Stimulated activated CD4-positive, alpha-beta T cell treated with anti-CD3 and anti-CD28 coated beads, Interleukin-15, amount 100 ng/mL, for 1 hour (primary cell): Measurements from ENCODE around the gene PRDX5.
"Not testable (repeated sequence)": the region's sequence is repeated elsewhere in the genome, so short reads cannot be mapped to it uniquely, and the experiment has no call there.

Experiments
- DNase-seq, 2 donors: peaks; one replicate each; pipeline ENCODE4 v3.0.0-alpha.2; 2020; ENCODE audit warnings: low read depth in 1 of 2, low spot score in 1 of 2

PRDX5 gene

DNA sequence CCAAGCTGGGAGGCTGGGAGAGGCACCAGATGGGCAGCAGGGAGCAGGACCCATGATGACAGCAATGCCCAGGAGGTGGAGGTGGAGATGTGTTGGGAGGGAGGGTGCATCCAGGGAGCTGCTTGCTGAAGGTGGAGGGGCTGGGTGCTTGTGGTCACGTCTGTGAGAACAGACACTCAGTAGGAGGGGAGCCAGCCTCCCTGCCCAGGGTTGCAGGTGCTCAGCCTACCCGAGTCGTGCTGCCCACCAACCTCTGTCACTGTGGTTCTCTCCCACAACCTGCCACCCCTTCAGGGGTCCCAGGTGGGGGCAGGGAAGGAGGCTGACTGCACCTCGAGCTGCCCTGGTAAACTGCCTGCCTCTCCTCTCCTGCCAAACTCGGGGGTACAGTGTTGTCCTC lies 5.5 kb downstream of the PRDX5 start:
- DNase-seq, result no peak

DNA sequence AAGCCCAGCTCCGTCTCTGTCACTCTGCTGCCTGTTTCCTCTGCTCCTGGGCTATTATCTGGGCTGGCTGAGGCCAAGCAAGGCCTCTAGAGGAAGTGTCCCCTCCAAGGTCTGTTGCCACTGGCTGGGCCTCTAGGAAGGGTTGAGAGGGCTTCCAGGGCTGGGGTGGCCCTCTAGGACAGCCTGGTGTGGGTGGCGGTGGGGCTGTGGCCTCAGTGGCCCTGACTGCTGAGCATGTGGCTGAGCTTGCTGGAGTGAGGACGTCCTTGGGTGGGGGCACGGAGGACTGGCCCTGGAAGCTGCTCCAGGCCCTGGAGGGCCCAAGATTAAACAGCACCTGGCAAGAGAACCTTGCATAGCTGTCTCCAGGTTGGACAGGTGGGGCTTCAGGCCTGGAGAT lies 6.1 kb downstream of the PRDX5 start:
- DNase-seq, result not testable (repeated sequence)

DNA sequence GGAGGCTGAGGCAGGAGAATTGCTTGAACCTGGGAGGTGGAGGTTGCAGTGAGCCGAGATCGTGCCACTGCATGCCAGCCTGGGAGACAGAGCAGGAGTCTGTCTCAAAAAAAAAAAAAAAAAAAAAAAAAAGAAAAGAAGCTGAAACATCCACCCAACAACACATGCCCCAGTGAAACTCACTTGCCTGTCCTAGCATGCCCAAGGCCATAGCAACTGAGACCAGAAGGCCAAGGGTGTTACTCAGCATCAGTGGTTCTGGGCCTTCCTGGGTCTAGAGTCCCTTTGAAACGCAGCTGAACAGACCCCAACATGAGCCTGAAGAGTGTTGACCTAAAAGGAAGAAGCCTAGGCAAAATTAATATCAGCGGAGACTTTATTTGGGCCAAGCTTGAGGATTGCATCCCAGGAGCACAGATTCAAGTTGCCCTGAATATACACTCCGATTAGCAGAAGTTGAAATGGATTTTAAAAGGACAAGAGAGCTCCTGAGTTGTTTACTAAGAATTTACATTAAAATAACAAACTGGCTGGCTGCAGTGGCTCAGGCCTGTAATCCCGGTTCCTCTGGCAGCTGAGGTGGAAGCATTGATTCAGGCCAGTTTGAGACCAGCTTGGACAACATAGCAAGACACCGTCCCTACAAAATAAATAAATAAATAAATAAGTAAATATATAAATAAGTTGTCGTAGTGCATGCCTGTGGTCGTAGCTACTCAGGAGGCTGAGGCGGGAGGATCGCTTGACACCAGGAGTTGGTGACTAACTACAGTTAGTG lies 7.0 kb downstream of the PRDX5 start:
- no peak for DNase-seq

DNA sequence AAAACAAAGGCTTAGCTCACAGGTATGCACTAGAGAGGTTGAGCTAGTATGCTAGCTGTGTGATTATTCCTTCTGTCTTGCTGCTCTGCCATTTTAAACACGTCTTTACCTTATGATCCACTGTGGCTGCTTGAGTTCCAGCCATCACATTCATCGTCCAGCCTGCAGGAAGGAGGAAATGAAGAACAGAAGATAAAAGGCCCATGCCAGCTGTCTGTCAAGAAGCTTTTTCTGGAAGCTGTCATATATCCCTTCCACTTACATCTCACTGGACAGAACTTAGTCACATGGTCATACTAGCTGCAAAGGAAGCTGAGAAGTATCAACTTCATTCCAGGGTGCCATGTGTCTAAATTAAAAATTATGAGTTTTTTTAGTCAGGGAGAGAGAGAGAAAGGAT lies 9.5 kb downstream of the PRDX5 start:
- DNase-seq, result no peak

DNA sequence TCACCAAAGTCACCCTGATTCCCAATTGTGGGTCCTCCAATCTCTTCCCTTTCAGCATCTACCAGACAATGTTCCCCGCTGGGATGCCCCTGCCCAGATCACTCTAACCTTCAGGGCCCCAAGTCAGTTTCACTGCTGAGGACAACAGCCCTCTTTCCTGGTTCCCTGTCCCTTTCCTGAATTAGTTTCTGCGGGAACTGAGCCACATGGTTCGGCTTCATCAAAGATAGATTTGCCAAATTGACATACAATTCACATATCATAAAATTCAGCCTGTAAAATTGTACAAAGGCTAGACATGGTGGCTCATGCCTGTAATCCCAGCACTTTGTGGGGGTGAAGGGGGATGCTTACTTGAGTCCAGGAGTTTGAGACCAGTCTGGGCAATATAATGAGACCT lies 10.1 kb downstream of the PRDX5 start:
- DNase-seq, result no peak

DNA sequence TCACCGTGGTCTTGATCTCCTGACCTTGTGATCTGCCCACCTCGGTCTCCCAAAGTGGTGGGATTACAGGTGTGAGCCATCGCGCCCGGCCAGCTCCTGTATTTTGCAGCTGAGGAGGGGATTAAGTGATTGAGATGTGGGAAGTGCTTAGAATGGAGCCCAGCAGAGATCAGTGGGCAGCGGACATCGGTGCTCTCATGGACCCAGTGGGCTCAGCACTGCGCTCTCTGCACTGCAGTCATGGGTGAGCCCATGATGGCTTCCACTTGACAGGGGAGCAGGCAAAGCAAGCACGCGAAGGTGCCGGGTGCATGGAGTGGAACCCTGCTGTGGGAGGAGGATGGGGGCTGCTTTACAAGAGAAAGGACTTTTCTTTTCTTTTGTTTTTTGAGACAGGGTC lies 13.0 kb downstream of the PRDX5 start:
- no peak for DNase-seq

DNA sequence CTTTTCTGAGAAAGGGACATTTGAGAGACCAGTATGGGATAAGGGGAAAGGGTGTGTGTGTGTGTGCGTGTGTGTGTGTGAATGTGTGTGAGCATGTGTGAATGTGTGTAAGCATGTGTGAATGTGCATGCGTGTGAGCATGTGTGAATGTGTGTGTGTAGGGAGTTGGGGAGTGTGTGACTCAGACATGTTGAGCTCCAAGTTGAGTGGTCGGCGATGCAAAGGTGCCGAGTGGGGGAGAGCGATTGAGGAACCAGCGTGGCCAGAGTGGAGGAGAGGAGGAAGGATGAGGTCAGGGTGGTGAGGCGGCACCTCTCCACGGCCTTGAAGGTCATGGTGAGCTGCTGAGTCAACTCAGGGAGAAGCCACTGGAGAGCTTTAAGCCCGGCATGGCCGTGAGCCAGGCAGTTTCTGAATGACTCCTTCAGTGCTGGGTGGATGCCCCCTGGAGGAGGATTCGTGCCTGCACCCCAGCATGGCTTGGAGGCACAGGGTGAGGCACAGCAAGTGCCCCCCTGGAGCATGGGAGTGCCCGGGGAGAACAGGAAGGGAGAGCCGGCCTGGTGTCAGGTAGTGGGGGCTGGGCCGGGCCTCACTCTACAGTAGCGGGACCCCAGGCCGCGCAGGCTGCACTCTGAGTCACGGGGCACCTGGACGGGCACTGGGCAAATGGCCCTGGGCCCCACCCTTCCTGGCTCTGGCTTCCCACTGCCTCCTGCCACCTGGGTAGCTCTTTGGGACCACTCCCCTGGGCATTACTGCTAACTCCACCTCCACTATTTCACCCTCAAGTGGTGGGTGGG lies 13.8 kb downstream of the PRDX5 start:
- DNase-seq, result peak; percentile 31 to 37

DNA sequence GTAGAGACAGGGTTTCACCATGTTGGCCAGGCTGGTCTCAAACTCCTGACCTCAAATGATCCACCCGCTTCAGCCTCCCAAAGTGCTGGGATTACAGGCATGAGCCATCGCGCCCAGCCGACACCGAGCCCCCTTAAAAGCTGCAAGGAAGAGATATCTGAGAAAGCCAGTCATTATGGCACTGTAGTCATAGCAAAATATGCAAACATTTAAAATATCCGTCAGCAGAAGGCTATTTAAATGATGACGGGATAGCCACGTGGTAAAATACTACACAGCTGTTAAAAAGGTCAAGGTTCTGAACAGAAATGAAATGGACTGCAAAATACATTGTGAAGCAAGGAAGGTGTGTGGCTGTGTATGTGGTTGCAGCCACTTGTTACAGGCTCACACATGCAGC lies 15.6 kb downstream of the PRDX5 start:
- no peak for DNase-seq

DNA sequence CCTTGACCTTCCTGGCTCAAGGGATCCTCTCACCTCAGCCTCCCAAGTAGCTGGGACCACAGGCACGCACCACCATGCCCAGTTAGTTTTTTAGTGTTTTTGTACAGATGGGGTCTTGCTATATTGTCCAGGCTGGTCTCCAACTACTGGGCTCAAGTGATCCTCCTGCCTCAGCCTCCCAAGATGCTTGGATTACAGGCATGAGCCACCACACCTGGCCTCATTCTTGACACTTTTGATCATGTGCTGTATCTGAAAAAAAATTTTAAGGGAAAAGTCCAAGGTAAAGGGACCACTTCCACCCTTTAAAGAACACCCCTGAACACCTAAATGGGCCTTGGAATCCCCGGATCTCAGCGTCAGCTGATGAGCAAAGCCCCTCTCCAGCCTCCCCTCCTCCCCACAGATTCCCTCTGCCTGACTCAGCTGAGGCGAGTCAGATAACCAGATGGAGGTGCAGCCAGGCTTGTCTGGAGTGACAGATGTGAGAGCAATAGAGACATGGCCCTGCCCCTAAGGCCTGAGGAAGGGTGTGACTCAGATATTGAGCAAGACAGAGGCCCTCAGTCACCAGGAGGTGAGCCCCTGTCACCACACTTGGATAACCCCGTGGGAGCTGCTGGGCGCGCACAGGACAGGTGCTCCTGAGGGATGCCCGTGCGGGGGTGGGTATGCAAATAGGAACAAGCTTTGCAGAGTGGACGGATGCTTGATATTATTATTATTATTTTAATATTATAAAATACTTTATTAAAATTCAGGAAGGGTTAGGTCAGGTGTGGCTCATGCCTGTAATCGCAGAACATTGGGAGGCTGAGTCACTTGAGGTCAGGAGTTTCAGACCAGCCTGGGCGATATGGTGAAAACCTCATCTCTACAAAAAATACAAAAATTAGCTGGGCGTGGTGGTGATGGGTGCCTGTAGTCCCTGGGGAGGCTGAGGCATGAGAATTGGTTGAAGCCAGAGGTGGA lies 17.1 kb downstream of the PRDX5 start:
- DNase-seq, result no peak

DNA sequence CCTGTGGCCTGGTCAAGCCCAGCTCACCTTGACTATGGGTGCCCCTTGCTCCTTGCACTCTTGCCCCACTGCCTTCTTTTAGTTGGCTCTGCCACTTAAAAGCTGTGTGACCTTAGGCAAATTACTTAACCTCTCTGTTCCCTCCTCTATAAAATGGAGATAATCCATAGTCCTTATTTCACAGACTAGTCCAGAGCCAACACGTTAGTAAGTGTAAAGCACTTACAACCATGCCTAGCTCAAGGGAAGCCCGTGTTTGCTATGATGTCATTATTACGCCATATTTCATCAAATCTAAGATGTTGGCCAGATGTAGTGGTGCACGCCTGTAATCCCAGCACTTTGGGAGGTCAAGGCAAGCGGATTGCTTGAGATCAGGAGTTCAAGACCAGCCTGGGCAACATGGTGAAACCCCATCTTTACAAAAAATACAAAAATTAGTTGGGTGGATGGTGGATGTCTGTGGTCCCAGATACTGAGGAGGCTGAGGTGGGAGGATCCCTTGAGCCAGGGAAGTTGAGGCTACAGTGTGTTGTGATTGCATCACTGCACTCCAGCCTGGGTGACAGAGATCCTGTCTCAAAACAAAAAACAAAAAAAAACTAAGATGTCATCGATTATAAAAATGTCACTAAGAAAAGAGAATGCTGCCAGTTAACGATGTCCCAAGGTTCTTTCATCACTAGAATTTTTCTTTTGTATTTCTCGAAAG lies 19.8 kb downstream of the PRDX5 start:
- DNase-seq, result no peak

DNA sequence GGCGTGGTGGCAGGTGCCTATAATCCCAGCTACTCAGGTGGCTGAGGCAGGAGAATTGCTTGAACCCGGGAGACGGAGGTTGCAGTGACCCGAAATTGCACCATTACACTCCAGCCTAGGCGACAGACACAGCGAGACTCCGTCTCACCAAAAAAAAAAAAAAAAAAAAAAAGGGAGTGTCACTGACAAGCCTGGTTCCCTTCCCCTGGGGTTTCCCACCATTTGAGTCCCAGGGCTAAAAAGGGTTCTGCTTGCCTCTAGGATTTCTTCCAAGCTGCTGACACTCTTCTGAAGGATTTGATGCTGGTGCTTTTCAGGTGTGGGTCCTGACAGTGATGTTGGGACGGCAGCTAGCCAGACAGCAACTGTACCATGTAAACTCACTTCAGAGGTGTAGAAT lies 20.8 kb downstream of the PRDX5 start:
- DNase-seq, result no peak

DNA sequence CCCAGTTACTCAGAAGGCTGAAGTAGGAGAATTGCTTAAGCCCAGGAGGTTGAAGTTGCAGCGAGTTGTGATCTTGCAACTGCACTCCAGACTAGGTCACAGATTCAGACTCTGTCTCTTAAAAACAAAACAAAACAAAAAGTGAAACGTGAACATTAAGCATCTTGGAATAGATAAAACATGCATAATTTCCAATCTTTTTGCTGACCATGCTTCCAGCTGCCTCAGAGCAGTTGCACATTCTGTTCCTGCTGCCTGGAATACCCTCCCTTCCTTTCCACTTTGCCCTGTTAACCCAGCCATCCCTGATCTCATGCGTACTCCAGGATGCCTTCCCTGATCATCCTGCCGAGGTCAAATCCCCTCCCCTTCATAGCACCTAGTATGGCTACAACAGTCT lies 21.4 kb downstream of the PRDX5 start:
- DNase-seq, result no peak

DNA sequence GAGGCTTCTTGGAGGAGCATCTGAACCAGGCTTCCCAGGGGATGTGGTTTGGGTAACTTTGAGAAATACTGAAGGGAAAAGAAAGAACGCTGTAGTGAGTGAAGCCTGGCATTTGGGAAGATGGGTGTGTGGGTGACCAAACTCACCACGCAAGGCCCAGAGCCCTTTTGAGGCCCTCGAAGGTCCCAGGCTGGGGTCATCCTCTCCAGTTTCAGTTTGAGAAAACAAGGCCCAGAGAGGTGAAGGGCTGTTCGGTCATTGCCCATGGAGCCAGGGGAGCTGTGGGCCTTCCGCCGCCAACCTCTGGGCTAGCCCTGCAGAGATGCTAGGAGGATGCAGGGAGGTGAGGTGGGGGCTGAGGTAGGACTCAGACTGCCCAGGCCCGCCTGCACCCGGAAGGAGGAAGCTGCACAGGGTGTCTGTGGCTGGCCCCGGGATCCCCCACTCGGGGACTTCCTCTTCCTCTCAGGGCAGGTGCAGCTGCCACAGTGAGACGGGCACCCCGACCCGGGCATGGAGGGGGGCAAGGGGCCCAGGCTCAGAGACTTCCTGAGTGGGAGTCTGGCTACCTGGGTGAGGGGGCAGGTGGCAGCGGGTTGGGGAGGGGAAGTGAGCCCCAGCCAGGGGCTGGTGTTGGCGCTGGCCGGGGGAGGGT lies 22.0 kb downstream of the PRDX5 start, which contains the start of gene CCDC88B:
TSS of gene CCDC88B (plus strand) at position 451 of the 655 bp plus-strand sequence. CDS start at position 514, 63 bp downstream.
- DNase-seq, result peak; percentile 67 to 77

DNA sequence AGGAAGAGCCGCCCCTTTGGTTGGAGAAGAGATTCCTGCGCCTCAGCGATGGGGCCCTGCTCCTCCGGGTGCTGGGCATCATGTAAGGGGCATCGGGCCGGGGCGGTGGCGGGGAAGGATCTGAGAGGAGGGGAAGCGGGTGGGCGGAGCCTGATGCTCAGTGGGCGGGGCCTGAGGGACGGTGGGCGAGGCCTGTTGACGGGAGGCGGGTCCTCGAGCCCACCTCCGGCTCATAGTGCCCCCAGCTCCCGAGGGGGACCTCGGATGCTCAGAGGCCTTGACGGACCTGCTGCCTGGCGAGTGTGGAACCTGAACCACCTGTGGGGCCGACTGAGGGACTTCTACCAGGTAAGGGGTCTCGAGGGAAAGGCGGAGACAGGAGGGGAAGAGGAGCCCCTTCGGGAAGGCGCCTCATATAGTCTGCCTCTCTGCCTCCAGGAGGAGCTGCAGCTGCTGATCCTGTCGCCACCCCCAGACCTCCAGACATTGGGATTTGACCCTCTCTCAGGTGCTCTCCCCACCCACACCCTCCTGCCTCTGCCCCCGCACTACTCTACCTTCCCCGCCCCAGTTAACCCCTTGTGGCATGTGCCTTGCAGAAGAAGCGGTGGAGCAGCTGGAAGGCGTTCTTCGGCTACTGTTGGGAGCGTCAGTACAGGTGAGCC lies 22.9 kb downstream of the PRDX5 start:
- DNase-seq, result peak; percentile 64 to 78

DNA sequence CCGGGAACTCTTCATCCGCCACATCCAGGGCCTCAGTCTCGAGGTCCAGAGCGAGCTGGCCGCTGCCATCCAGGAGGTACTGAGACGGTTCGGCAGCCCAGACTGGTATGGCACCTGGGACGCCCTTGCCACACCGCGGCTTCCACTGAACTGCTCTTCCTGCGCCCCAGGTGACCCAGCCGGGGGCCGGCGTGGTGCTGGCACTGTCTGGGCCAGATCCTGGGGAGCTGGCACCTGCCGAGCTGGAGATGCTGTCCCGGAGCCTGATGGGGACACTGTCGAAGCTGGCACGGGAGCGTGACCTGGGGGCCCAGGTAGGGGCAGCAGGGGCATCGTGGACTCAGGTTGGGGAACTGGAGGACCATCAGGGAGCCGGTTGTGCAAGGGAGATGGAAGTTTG lies 23.5 kb downstream of the PRDX5 start:
- no peak for DNase-seq

DNA sequence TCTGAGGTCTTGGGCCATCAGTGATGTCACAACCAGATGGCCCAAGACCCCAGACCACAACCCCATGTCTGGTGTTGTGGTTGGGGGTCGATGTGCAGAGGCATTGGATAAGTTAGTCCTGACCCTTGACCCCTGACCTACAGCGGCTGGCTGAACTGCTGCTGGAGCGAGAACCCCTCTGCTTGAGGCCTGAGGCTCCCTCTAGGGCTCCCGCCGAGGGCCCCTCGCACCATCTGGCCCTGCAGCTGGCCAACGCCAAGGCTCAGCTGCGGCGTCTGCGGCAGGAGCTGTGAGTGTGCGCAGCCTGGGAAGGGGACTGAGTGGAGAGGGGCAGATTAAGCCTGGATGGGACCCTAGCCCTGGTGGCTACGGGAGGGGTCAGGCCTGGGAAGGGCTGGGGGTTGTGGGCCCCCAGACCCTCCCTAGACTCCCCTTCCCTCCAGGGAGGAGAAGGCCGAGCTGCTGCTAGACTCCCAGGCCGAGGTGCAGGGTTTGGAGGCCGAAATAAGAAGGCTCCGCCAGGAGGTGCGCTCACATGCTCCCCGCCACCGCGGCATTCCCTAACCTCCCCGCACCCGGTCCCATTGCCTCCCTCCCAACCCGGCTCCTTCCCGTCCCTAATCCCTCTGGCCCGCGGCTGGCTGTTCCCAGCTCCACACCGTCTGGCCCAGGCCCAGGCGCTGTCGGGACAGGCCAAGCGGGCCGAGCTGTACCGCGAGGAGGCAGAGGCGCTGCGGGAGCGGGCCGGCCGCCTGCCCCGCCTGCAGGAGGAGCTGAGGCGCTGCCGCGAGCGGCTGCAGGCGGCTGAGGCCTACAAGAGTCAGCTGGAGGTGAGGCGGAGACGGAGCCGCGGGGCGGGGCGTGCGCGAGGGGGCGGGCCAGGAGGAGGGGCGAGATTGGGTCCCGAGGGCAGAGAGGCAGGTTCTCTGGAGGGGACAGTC lies 24.2 kb downstream of the PRDX5 start:
- DNase-seq, result peak; percentile 78 to 95

DNA sequence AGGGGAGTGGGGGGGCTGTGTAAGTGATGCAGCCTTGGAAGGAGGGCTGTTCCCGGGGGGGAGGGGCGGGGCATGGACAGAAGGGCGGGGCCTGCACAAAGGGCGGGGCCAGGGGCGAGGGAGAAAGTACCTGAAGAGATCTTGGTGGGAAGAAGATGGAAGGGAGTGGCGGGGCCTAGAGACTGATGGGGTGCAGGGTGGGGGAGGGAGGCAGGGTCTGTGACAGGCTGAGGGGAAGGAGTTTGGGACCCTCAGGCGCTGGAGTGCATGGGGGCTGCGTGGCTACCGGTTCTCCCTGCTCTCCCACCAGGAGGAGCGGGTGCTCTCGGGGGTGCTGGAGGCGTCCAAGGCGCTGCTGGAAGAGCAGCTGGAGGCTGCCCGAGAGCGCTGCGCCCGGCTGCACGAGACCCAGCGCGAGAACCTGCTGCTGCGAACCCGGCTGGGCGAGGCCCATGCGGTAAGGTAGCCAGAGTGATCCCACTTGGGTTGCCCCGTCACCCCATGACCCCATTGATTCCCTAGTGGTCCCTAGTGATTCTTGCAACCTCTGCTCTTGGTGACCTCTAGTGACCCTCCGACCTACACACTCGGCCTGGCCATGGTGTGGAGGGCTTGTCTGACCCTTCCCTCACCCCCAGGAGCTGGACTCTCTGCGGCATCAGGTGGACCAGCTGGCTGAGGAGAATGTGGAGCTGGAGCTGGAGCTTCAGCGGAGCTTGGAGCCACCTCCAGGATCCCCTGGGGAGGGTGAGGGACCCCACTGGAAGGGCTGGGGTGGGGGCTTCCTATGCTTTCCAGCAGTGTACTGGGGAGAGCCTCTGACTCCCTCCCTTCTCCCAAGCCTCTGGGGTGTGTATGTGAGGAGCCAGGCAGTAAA lies 25.2 kb downstream of the PRDX5 start:
- no peak for DNase-seq
